Mesendoderm (in vitro differentiated cells): ENCODE results near the gene RD3L.
"Not testable (repeated sequence)": the region's sequence is repeated elsewhere in the genome, so short reads cannot be mapped to it uniquely, and the experiment has no call there.

ENCODE experiments used
- DNase-seq: peaks from one replicate; pipeline ENCODE4 v3.0.0; 2013
- H2AK5ac ChIP-seq: 2 replicates; pipeline ENCODE4 v1.6.1; 2013; ENCODE audit warnings: low read length, inconsistent platforms
- H2BK120ac ChIP-seq: 2 replicates; pipeline ENCODE4 v1.6.1; 2013; ENCODE audit warnings: low read depth, mild to moderate bottlenecking, low read length, moderate library complexity, mixed read lengths
- H2BK15ac ChIP-seq: replicated peaks from 2 replicates; pipeline ENCODE4 v1.6.1; 2013; ENCODE audit warnings: low read depth, mild to moderate bottlenecking, moderate library complexity
- H2BK5ac ChIP-seq: 2 replicates; pipeline ENCODE4 v1.6.1; 2013; ENCODE audit warnings: low read length, inconsistent platforms
- H3K18ac ChIP-seq: 2 replicates; pipeline ENCODE4 v1.6.1; 2013; ENCODE audit warnings: mild to moderate bottlenecking, low read length, mixed read lengths
- H3K23ac ChIP-seq: one replicate; pipeline ENCODE4 v1.6.1; 2013; ENCODE audit warnings: low read length
- H3K27ac ChIP-seq: 2 replicates; pipeline ENCODE4 v1.5.1; 2013; ENCODE audit warnings: low read depth, mild to moderate bottlenecking, inconsistent platforms, low read length, moderate library complexity
- H3K27me3 ChIP-seq: 2 replicates; pipeline ENCODE4 v1.6.1; 2013; ENCODE audit warnings: low read length, control low read depth, mild to moderate bottlenecking, inconsistent platforms; ENCODE audit not compliant: insufficient read depth, poor library complexity
- H3K36me3 ChIP-seq: 2 replicates; pipeline ENCODE4 v1.6.1; 2013; ENCODE audit warnings: low read length, inconsistent platforms; ENCODE audit not compliant: control insufficient read depth, insufficient read depth
- H3K4ac ChIP-seq: one replicate; pipeline ENCODE4 v1.6.1; 2013; ENCODE audit warnings: low read depth, mild to moderate bottlenecking, low read length, moderate library complexity
- H3K4me1 ChIP-seq: 2 replicates; pipeline ENCODE4 v1.6.1; 2013; ENCODE audit warnings: low read depth, low read length, inconsistent platforms; ENCODE audit not compliant: control insufficient read depth
- H3K4me2 ChIP-seq: 2 replicates; pipeline ENCODE4 v1.6.1; 2013; ENCODE audit warnings: low read length
- H3K4me3 ChIP-seq: 2 replicates; pipeline ENCODE4 v1.5.1; 2013; ENCODE audit warnings: mild to moderate bottlenecking, low read length
- H3K56ac ChIP-seq: one replicate; pipeline ENCODE4 v1.6.1; 2013; ENCODE audit warnings: low read length
- H3K79me1 ChIP-seq: 2 replicates; pipeline ENCODE4 v1.6.1; 2013; ENCODE audit warnings: low read length, inconsistent platforms
- H3K79me2 ChIP-seq: 2 replicates; pipeline ENCODE4 v1.6.1; 2013; ENCODE audit warnings: mild to moderate bottlenecking, low read length; ENCODE audit not compliant: control insufficient read depth, insufficient read depth
- H3K9ac ChIP-seq: 2 replicates; pipeline ENCODE4 v1.6.1; 2013; ENCODE audit warnings: low read length, inconsistent platforms
- H4K5ac ChIP-seq: one replicate; pipeline ENCODE4 v1.6.1; 2013; ENCODE audit warnings: low read length
- H4K8ac ChIP-seq: one replicate; pipeline ENCODE4 v1.6.1; 2013; ENCODE audit warnings: low read depth, mild to moderate bottlenecking, control low read depth, low read length, moderate library complexity
- WGBS: extraction: QIAGEN DNeasy Blood & Tissue Kit; methylation state at CpG from one replicate; pipeline ENCODE4 v1.1.7; 2013; ENCODE audit warnings: low lambda C conversion rate, missing lambda C conversion rate; ENCODE audit not compliant: insufficient coverage; ENCODE audit errors: extremely low coverage; 5-methylcytosine and 5-hydroxymethylcytosine counted together

Gene RD3L

DNA sequence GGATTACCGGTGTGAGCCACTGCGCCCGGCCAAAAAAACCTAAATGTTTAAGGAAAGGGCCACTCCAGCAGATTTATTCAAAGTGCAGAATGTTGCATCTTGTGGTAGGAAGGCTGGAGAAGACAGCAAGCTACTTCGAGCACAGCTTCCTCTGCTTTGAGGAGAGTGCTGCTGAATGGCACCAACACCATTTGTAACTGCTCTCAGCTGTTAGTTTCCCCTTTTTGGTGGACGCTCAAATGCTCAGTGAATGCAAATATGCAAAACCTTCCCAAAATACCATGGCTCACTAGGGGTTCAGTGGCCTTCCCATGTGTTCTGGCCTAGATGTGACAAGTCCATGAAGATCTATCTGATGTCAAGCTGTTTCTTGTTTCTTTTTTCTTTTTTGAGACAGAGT is 17.0 kb downstream of the RD3L start:
- Histone ChIP-seq H2BK5ac (no peak overlapping the region), H3K27me3 (no peaks in the 10 kb centered on the region), H3K18ac (no peak overlapping the region), H2BK15ac (no peak overlapping the region), H3K4ac (no peak overlapping the region), H3K4me3 (no peak overlapping the region), H3K23ac (no peak overlapping the region), H3K79me1 (peaks cover 4% of the 10 kb centered on the region), H3K36me3 (no peaks in the 10 kb centered on the region), H3K56ac (no peak overlapping the region), H3K27ac (no peak overlapping the region), H3K4me2 (no peak overlapping the region), H3K9ac (no peak overlapping the region), H3K79me2 (peaks cover 9% of the 10 kb centered on the region), H3K4me1 (no peaks in the 10 kb centered on the region), H4K5ac (no peak overlapping the region), H4K8ac (no peak overlapping the region), H2AK5ac (no peak overlapping the region), H2BK120ac (no peak overlapping the region)
- DNase-seq, result no peak
- no CpG with 5 or more reads among the region's 5 CpGs for WGBS

DNA sequence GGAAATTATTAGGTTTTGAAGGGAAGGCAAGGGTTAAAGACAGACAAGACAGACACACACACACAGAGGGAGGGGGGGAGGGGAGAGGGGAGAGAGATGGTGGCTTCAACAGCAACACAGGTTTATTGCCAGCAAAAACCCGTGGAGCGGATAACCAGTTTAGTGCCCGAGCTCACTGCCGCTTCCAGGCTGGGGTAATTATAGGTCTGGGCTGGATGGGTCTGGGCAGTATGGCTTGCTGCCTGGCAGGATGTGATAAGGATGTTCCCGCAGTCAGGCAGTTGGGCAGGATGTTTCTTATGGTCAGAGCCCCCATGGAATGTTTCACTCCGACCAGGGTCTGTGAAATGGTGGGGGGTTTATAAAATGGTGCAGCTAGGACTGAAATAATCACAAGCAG is 18.5 kb downstream of the RD3L start:
- Histone ChIP-seq H3K27me3 (no peaks in the 10 kb centered on the region), H2AK5ac (no peak overlapping the region), H3K23ac (no peak overlapping the region), H3K4ac (no peak overlapping the region), H2BK120ac (no peak overlapping the region), H3K4me2 (no peak overlapping the region), H4K8ac (no peak overlapping the region), H2BK5ac (no peak overlapping the region), H3K36me3 (no peaks in the 10 kb centered on the region), H2BK15ac (no peak overlapping the region), H3K79me1 (peaks cover 6% of the 10 kb centered on the region), H4K5ac (no peak overlapping the region), H3K18ac (no peak overlapping the region), H3K4me3 (no peak overlapping the region), H3K9ac (no peak overlapping the region), H3K56ac (no peak overlapping the region), H3K4me1 (no peaks in the 10 kb centered on the region), H3K79me2 (peaks cover 15% of the 10 kb centered on the region), H3K27ac (no peak overlapping the region)
- DNase-seq, result peak; percentile 22
- WGBS, result no CpG with 5 or more reads among the region's 6 CpGs

DNA sequence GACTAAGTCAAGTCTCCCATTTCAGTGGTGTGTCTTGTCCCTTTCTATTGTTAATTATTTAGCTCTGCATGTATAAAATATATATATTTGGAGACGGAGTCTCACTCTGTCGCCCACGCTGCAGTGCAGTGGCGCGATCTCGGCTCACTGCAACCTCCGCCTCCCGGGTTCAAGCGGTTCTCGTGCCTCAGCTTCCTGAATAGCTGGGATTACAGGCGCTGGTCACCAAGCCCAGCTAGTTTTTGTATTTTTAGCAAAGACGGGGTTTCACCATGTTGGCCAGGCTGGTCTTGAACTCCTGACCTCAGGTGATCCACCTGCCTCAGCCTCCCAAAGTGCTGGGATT is 20.5 kb downstream of the RD3L start:
- not testable (repeated sequence) for H3K36me3 ChIP-seq, H3K27me3 ChIP-seq, H3K27ac ChIP-seq, H3K4ac ChIP-seq, H3K4me1 ChIP-seq, H4K8ac ChIP-seq, H2AK5ac ChIP-seq, H3K18ac ChIP-seq, DNase-seq, H2BK15ac ChIP-seq, H3K9ac ChIP-seq, H2BK120ac ChIP-seq, H3K4me3 ChIP-seq, H4K5ac ChIP-seq, H3K23ac ChIP-seq, H3K56ac ChIP-seq, H2BK5ac ChIP-seq
- WGBS, result no CpG with 5 or more reads among the region's 12 CpGs
- peaks cover 23% of the 10 kb centered on the region for H3K79me2 ChIP-seq
- H3K4me2 ChIP-seq, result peak overlapping the region; percentile 37
- peaks cover 14% of the 10 kb centered on the region for H3K79me1 ChIP-seq

DNA sequence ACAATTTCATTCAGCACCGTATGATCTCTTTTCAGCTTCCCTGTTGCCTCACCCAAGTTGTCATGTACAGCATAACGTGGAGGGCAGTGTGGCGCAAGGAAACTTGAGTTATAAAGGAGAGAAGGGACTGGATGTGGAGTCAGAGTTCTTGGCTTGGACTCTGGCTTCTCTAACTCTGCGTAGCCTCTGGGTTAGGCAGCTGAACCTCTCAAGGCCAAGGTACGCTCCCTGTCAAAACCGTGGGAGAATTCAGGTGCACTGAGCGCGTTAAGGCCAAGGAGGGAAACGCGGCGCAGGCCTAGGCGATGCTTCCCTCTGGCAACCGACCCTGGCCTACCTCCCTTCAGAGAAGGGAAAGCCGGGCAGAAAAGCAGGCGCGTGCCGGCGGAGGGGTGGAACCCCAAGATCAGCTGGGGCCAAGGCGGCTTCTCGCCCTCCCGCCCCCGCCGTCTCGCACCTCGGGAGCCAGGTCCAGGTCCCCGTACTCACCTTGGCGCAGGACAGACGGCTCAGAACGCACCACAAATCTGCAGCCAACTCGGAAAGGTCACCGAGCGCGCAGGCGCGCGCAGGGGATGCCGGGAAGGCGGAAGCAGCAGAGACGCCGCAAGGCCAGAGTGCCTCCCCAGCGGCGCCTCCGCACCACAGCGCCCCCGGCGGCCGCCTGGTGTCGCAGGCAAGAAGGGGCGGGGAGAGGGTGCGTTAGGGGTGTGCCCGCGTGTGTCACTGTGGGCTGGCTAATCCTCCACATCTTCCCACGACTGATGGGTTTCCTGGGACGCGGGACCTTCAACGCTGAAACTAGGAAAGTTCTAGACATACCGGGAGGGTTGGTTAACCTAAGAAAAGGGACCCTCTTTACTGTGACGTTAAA is 21.1 kb downstream of the RD3L start:
- Histone ChIP-seq H3K27ac (no peak overlapping the region), H3K9ac (peak overlapping the region; percentile 73), H3K79me2 (peaks cover 26% of the 10 kb centered on the region), H2BK5ac (peak overlapping the region; percentile 3), H3K4me1 (no peaks in the 10 kb centered on the region), H3K4me2 (peak overlapping the region; percentile 70), H2BK15ac (no peak overlapping the region), H2BK120ac (no peak overlapping the region), H3K18ac (peak overlapping the region; percentile 3), H3K79me1 (peaks cover 16% of the 10 kb centered on the region), H3K27me3 (no peaks in the 10 kb centered on the region), H4K8ac (no peak overlapping the region), H3K4ac (no peak overlapping the region), H3K56ac (peak overlapping the region; percentile 90), H3K36me3 (peaks cover 5% of the 10 kb centered on the region), H4K5ac (no peak overlapping the region), H2AK5ac (no peak overlapping the region), H3K4me3 (peak overlapping the region; percentile 56), H3K23ac (no peak overlapping the region)
- DNase-seq, result peak; percentile 95
- no CpG with 5 or more reads among the region's 58 CpGs for WGBS

DNA sequence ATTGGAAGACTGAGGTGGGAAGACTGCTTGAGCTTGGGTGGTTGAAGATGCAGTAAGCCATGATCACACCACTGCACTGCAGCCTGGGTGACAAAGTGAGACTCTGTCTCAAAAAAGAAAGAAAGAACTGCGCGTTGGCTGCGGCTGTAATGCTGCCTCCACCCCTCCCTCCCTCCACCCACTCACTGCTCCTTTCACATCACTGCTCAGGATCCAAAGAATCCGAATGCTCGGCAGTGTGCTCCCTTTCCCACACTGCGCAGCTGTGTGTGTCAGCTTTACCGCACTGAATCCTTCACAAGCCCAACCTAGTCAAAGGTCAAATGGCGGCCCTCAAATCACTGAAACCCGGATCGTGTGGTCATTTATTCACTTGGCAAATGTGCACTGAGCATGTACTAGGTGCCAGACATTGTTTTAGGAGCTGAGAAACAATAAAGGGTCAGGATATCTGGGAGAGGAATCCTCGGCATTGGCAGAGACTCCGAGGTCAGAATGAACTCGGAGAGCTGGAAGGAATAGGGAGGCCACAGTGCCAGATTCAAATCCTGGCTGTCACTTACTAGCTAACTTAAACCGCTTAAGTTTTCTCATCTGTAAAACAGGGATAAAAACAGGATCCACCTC is 25.6 kb downstream of the RD3L start:
- Histone ChIP-seq H3K4me2 (no peak overlapping the region), H4K8ac (no peak overlapping the region), H3K27ac (no peak overlapping the region), H3K18ac (no peak overlapping the region), H3K79me1 (peaks cover 19% of the 10 kb centered on the region), H3K9ac (no peak overlapping the region), H3K23ac (no peak overlapping the region), H4K5ac (no peak overlapping the region), H2BK15ac (no peak overlapping the region), H3K4me3 (no peak overlapping the region), H2BK5ac (no peak overlapping the region), H3K27me3 (no peaks in the 10 kb centered on the region), H3K56ac (no peak overlapping the region), H2AK5ac (no peak overlapping the region), H3K79me2 (peaks cover 26% of the 10 kb centered on the region), H2BK120ac (no peak overlapping the region), H3K4me1 (no peaks in the 10 kb centered on the region), H3K4ac (no peak overlapping the region), H3K36me3 (peaks cover 6% of the 10 kb centered on the region)
- DNase-seq, result no peak
- WGBS, result no CpG with 5 or more reads among the region's 14 CpGs
